Measurements from ENCODE around the gene LGALS12.
A peak's percentile ranks its signal among the peaks of the same experiment; 100 is the strongest.
"Not testable (repeated sequence)": the region's sequence is repeated elsewhere in the genome, so short reads cannot be mapped to it uniquely, and the experiment has no call there.

LGALS12 gene

GRCh38 chr11:63534076-63534475, 28.2 kb downstream of the LGALS12 start:
- DNase-seq, result no peak

- DNase-seq, result no peak
Measured at GRCh38 chr11:63534895-63535461, 29.1 kb downstream of the LGALS12 start.

GRCh38 chr11:63535734-63536133, 29.9 kb downstream of the LGALS12 start:
- peak; percentile 60 for DNase-seq

- peak; percentile 48 for DNase-seq
Measured at GRCh38 chr11:63536669-63537292, 30.9 kb downstream of the LGALS12 start, which contains the start of gene PLAAT4. Gene PLAAT4 (plus strand): TSS chr11:63536808. CDS start chr11:63536869, 61 bp downstream.

GRCh38 chr11:63537293-63538101, 31.6 kb downstream of the LGALS12 start:
- DNase-seq, result peak; percentile 30

GRCh38 chr11:63542506-63542905, 36.6 kb downstream of the LGALS12 start:
- not testable (repeated sequence) for DNase-seq

GRCh38 chr11:63543711-63544110, 37.8 kb downstream of the LGALS12 start:
- DNase-seq, result no peak

- no peak for DNase-seq
Measured at GRCh38 chr11:63547061-63547460, 41.2 kb downstream of the LGALS12 start.

- no peak for DNase-seq
Measured at GRCh38 chr11:63548178-63548577, 42.3 kb downstream of the LGALS12 start.

- DNase-seq, result no peak
Measured at GRCh38 chr11:63549411-63549810, 43.5 kb downstream of the LGALS12 start.

GRCh38 chr11:63550156-63550700, 44.3 kb downstream of the LGALS12 start:
- DNase-seq, result not testable (repeated sequence)

GRCh38 chr11:63551091-63551888, 45.4 kb downstream of the LGALS12 start:
- peak; percentile 38 for DNase-seq

- DNase-seq, result peak; percentile 15
Measured at GRCh38 chr11:63551889-63552266, 46.0 kb downstream of the LGALS12 start.

- peak; percentile 29 for DNase-seq
Measured at GRCh38 chr11:63552921-63553320, 47.0 kb downstream of the LGALS12 start.

- DNase-seq, result peak; percentile 75
Measured at GRCh38 chr11:63553759-63554158, 47.9 kb downstream of the LGALS12 start.

- no peak for DNase-seq
Measured at GRCh38 chr11:63554877-63555223, 49.0 kb downstream of the LGALS12 start.

GRCh38 chr11:63556404-63557013, 50.6 kb downstream of the LGALS12 start:
- DNase-seq, result no peak

- no peak for DNase-seq
Measured at GRCh38 chr11:63557570-63557969, 51.7 kb downstream of the LGALS12 start.

- DNase-seq, result no peak
Measured at GRCh38 chr11:63558459-63559157, 52.7 kb downstream of the LGALS12 start.

- peak; percentile 71 for DNase-seq
Measured at GRCh38 chr11:63560506-63561180, 54.8 kb downstream of the LGALS12 start.
